GM12874 (cell line): Measurements from ENCODE around the gene BHLHE23.

Source experiments
- TF ChIP-seq, protein P1 (sequence below): IDR thresholded peaks from 2 replicates; pipeline ENCODE4 v1.5.1; 2011; ENCODE audit warnings: low read depth, mild to moderate bottlenecking, control low read depth, low read length, moderate library complexity; ENCODE audit not compliant: insufficient read depth

BHLHE23 gene

DNA sequence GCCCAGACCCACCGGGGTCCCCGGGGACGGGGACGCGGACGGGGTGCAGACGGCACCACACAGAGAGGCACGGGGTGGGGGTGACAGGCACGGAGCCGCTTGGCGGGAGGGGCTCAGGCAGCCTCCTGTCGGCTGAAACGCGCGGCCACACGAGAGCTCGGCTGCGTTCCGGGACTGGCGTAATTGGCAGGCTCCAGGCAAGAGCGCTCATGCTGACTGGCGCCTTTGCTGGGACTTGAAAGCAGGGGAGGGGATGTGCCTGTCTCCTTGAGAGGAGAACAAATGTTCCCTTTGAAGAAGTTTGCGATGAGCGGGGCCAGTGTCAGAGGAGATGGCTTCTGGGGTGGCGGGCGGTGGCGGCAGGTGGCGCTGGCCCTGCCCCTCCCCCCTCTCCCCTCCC lies 25.8 kb downstream of the BHLHE23 start:
- TF ChIP-seq, protein P1, sequence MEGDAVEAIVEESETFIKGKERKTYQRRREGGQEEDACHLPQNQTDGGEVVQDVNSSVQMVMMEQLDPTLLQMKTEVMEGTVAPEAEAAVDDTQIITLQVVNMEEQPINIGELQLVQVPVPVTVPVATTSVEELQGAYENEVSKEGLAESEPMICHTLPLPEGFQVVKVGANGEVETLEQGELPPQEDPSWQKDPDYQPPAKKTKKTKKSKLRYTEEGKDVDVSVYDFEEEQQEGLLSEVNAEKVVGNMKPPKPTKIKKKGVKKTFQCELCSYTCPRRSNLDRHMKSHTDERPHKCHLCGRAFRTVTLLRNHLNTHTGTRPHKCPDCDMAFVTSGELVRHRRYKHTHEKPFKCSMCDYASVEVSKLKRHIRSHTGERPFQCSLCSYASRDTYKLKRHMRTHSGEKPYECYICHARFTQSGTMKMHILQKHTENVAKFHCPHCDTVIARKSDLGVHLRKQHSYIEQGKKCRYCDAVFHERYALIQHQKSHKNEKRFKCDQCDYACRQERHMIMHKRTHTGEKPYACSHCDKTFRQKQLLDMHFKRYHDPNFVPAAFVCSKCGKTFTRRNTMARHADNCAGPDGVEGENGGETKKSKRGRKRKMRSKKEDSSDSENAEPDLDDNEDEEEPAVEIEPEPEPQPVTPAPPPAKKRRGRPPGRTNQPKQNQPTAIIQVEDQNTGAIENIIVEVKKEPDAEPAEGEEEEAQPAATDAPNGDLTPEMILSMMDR, result no peak

DNA sequence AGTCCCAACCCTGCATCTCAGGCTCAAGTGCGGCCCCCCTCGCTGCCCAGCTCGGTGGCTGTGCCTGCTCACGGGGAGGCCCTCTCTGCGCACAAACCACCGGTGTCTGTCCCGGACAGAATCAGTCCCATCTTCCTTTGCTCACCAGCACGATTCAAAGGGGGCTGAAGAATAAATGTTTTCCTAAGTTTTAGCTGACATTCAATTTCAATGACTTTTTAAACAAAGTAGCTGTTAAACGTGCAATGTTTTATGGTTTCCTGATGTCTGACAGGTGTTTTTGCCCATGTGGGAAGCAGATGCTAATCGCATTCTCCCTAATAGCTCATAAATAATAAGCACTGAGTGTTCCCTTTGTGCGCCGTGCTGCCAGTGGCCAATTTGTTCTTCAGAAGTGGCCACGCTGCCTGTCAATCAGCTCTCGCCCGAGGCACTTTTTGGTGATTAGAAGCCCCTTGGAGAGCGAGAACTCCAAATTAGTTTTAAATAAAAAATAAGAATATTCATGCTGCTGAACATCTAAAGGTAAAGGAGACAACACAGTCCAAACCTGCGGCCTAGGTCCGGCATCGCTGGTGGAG lies 26.3 kb downstream of the BHLHE23 start:
- TF ChIP-seq, protein P1, result no peak

DNA sequence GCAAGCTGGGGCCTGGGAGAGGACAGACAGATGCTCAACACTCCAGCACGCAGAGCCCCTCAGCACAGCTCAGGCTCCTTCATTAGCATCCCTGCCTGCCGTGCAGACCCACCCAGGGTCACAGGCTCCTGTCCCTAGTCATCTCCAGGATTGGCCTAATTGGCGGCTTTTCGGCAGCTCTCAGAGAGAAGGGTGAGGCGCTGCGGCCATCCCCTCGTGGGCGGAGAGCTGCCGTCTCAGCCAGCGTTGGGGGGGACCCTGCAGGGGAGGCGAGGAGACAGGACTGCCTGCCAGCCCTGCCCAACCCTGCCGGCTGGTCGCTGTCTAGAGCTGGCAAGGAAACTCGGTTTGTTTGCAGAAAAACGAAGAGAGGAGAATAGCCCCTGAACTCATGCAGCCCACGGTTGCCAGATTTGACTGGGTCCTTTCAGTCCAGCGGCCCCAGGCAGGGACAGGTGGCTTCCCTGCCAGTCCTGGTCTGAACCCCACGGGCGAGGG lies 26.8 kb downstream of the BHLHE23 start:
- TF ChIP-seq, protein P1, result no peak

DNA sequence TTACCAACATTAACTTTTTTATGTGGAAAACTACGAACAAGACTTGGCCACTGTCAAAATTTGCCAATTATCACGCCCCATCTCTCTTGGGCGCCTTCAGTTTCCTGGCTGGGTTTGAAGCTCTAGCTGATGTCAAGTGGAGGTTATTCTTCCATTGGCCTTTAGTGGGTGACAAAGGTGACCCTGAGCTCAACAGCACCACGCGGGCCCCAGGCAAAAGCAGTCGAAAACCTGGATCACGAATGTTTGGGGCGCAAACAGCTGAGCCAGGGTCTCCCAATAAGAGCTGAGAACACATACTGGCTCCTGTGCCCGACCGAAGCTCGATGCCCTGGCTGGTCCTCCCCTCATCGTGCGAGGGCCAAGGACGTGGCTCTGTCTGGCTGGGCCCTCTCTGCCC lies 27.5 kb downstream of the BHLHE23 start:
- TF ChIP-seq, protein P1, result no peak

DNA sequence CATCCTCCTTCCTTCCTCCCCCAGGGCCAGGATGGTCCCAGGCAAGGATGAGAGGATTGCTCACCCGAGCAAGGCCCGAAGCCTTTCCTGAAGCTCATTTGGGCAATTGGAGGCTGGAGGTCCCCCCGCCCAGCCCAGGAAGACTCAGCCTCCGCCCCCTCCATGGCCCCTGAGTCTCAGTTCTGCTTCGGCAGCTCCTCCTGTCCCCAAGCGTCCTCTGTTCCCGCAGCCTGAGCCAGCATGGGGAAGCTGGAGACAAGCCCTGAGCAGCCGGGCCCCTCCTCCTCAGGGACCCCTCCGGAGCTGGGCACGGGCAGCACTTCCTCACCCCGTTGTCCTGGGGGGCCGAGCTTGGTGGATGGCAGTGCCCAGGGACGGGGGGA lies 28.2 kb downstream of the BHLHE23 start:
- TF ChIP-seq, protein P1, result no peak

DNA sequence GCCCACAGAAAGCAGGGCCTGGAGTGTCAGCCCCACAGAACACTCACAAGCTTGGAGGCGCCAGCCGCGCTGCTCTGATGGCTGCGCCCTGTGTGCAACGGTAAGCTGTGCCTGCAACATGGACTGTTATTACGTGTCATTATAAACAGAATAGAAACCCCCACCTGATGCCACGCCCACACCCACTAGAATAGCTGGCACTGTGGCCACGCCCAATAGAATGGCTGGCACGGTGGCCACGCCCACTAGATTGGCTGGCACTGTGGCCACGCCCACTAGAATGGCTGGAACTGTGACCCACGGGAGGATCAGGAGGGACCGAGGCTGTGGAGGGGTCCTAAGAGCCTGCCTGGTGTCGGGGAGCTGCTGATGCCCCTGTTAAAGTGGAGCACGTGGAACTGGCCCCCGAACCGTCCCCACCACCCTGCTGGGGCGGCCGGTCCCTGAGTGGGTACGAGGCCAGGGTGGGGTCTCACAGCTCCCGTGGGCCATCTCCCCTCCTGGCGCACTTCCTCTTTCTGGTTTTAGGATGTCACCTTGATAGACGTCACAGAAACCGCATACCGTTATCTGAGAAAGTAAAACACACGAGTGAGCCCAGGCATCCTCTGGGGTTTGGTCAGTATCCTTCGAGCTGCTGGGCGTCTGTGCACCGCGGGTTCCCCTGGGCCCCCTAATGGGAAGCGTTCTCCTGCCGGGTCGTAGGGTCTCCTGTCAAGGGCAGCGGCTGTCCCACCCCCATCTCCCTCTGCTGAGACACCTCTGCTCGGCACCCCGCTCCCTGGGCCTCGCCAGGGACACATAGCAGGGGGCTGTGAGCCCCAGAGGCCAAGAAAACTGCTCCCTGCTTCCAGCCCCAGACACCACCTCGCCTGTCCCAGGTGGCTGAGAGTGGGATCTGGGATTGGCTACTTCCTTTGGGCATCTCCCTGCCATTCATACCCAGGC lies 28.9 kb downstream of the BHLHE23 start:
- TF ChIP-seq, protein P1, result no peak

DNA sequence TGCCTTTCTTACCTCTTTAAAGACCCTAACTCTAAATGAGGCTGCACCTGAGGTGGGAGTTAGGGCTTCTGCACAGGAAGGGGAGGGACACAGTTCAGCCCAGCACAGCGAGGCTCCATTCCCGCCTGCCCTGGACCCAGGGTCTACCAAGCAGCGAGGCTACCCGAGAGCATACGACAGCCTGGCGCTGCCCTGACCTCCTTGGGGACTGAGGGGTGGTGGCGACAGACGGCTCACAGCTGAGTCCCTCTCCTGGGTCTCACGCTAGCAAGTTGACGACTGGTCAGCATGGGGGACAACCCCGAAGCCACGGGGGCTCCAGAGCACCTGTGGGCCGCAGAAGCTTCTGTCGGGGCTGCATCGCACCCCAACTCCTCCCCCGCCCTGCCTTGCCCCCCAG lies 29.9 kb downstream of the BHLHE23 start:
- TF ChIP-seq, protein P1, result no peak
